LNCaP clone FGC (cell line): ENCODE measurements around the gene RNF149.
A peak's percentile ranks its signal among the peaks of the same experiment; 100 is the strongest.
"Not testable (repeated sequence)": the region's sequence is repeated elsewhere in the genome, so short reads cannot be mapped to it uniquely, and the experiment has no call there.

Experiments used
- DNase-seq: peaks from one replicate; pipeline ENCODE4 v3.0.0-alpha.2; 2011; ENCODE audit warnings: low read depth
- H3K4me3 ChIP-seq: 2 replicates; pipeline ENCODE4 v1.5.1; 2011; ENCODE audit warnings: mild to moderate bottlenecking, low read depth, low read length, control low read depth
- CTCF ChIP-seq: IDR thresholded peaks from 2 replicates; pipeline ENCODE4 v1.5.1; 2012; ENCODE audit warnings: mild to moderate bottlenecking; ENCODE audit not compliant: control insufficient read depth, insufficient read depth; ENCODE audit errors: extremely low read depth

RNF149 gene

GRCh38 chr2:101251844-101252407 lies 56.6 kb downstream of the RNF149 start:
- peak; percentile 60 for TF ChIP-seq CTCF
- peak overlapping the region; percentile 78 for H3K4me3 ChIP-seq
- peak; percentile 59 for DNase-seq

GRCh38 chr2:101251246-101251781 lies 57.2 kb downstream of the RNF149 start:
- DNase-seq: not testable (repeated sequence)
- peak overlapping the region; percentile 78 for H3K4me3 ChIP-seq

- no peak for DNase-seq
- no peak overlapping the region for H3K4me3 ChIP-seq
- no peak for TF ChIP-seq CTCF
Observed at GRCh38 chr2:101249826-101250225, 58.7 kb downstream of the RNF149 start.

GRCh38 chr2:101248756-101249155 lies 59.7 kb downstream of the RNF149 start:
- DNase-seq: not testable (repeated sequence)

GRCh38 chr2:101245468-101245867 lies 63.0 kb downstream of the RNF149 start:
- not testable (repeated sequence) for DNase-seq

More at GRCh38 chr2:101248756-101249155, 59.7 kb downstream of the RNF149 start:
- H3K4me3 ChIP-seq: not testable (repeated sequence)

GRCh38 chr2:101244899-101245298 lies 63.6 kb downstream of the RNF149 start:
- not testable (repeated sequence) for H3K4me3 ChIP-seq, DNase-seq

More at GRCh38 chr2:101245468-101245867, 63.0 kb downstream of the RNF149 start:
- H3K4me3 ChIP-seq: not testable (repeated sequence)

- H3K4me3 ChIP-seq: not testable (repeated sequence)
- peak; percentile 70 for DNase-seq
Observed at GRCh38 chr2:101244373-101244772, 64.1 kb downstream of the RNF149 start.

GRCh38 chr2:101241158-101241557 lies 67.3 kb downstream of the RNF149 start:
- TF ChIP-seq CTCF: no peak

GRCh38 chr2:101240694-101241093 lies 67.8 kb downstream of the RNF149 start:
- TF ChIP-seq CTCF: peak; percentile 44
- H3K4me3 ChIP-seq, DNase-seq: not testable (repeated sequence)

More at GRCh38 chr2:101241158-101241557, 67.3 kb downstream of the RNF149 start:
- no peak overlapping the region for H3K4me3 ChIP-seq
- DNase-seq: no peak

- H3K4me3 ChIP-seq, DNase-seq: not testable (repeated sequence)
Observed at GRCh38 chr2:101239760-101240118, 68.8 kb downstream of the RNF149 start.
